MM.1S (cell line): ENCODE results near the gene TRMT10B.

ENCODE experiments used
- DNase-seq: peaks from one replicate; pipeline ENCODE4 v3.0.0-alpha.2; 2015
- H2AFZ ChIP-seq: fragments of 300-600 bp; sonication (generic); 2 replicates; pipeline ENCODE4 v1.6.0; 2016; ENCODE audit warnings: antibody characterized with exemption, low read length
- H3F3A ChIP-seq: fragments of 300-600 bp; sonication (generic); 2 replicates; pipeline ENCODE4 v1.6.1; 2016; ENCODE audit warnings: mild to moderate bottlenecking, antibody characterized with exemption, low read length, moderate library complexity, mixed read lengths; ENCODE audit not compliant: insufficient read depth
- H3K27ac ChIP-seq: fragments of 300-600 bp; sonication (generic); 2 replicates; pipeline ENCODE4 v1.5.1; 2016; ENCODE audit warnings: mild to moderate bottlenecking, low read length
- H3K27me3 ChIP-seq: fragments of 300-600 bp; sonication (generic); replicated peaks from 2 replicates; pipeline ENCODE4 v1.6.0; 2016; ENCODE audit warnings: low read length; ENCODE audit not compliant: insufficient read depth
- H3K36me3 ChIP-seq: fragments of 300-600 bp; sonication (generic); replicated peaks from 2 replicates; pipeline ENCODE4 v1.6.1; 2016; ENCODE audit warnings: mild to moderate bottlenecking, low read length, mixed read lengths; ENCODE audit not compliant: insufficient read depth
- H3K4me1 ChIP-seq: fragments of 300-600 bp; sonication (generic); 2 replicates; pipeline ENCODE4 v1.6.1; 2016; ENCODE audit warnings: low read length, mixed read lengths
- H3K4me2 ChIP-seq: fragments of 300-600 bp; sonication (generic); 2 replicates; pipeline ENCODE4 v1.6.0; 2016; ENCODE audit warnings: low read depth, low read length
- H3K4me3 ChIP-seq: fragments of 300-600 bp; sonication (generic); 2 replicates; pipeline ENCODE4 v1.5.1; 2016; ENCODE audit warnings: low read length, mixed read lengths
- H3K79me2 ChIP-seq: fragments of 300-600 bp; sonication (generic); 2 replicates; pipeline ENCODE4 v1.6.1; 2016; ENCODE audit warnings: mixed run types, low read length, mixed read lengths
- H3K9ac ChIP-seq: fragments of 300-600 bp; sonication (generic); 2 replicates; pipeline ENCODE4 v1.6.1; 2016; ENCODE audit warnings: low read length, mixed read lengths
- H3K9me2 ChIP-seq: fragments of 300-600 bp; sonication (generic); replicated peaks from 2 replicates; pipeline ENCODE4 v1.6.1; 2016; ENCODE audit warnings: mild to moderate bottlenecking, low read length, mixed read lengths; ENCODE audit not compliant: insufficient read depth
- H3K9me3 ChIP-seq: fragments of 300-600 bp; sonication (generic); replicated peaks from 2 replicates; pipeline ENCODE4 v1.6.1; 2016; ENCODE audit warnings: mild to moderate bottlenecking, low read length, mixed read lengths; ENCODE audit not compliant: insufficient read depth
- H4K20me1 ChIP-seq: fragments of 300-600 bp; sonication (generic); 2 replicates; pipeline ENCODE4 v1.6.1; 2016; ENCODE audit warnings: mild to moderate bottlenecking, low read length, moderate library complexity, mixed read lengths; ENCODE audit not compliant: insufficient read depth
- EZH2 ChIP-seq: fragments of 300-600 bp; sonication (generic); optimal IDR thresholded peaks from 2 replicates; pipeline ENCODE3; 2017; ENCODE audit warnings: low read depth, mild to moderate bottlenecking, antibody characterized with exemption, low read length, mixed read lengths
- EZH2phosphoT487 ChIP-seq: fragments of 300-600 bp; sonication (generic); IDR thresholded peaks from 2 replicates; pipeline ENCODE4 v1.6.1; 2018; ENCODE audit warnings: antibody characterized with exemption, low read length
- TF ChIP-seq, protein P1 (sequence below): fragments of 300-600 bp; sonication (generic); IDR thresholded peaks from 2 replicates; pipeline ENCODE4 v1.5.1; 2016; ENCODE audit warnings: antibody characterized with exemption, low read length, mixed read lengths

Gene TRMT10B

DNA sequence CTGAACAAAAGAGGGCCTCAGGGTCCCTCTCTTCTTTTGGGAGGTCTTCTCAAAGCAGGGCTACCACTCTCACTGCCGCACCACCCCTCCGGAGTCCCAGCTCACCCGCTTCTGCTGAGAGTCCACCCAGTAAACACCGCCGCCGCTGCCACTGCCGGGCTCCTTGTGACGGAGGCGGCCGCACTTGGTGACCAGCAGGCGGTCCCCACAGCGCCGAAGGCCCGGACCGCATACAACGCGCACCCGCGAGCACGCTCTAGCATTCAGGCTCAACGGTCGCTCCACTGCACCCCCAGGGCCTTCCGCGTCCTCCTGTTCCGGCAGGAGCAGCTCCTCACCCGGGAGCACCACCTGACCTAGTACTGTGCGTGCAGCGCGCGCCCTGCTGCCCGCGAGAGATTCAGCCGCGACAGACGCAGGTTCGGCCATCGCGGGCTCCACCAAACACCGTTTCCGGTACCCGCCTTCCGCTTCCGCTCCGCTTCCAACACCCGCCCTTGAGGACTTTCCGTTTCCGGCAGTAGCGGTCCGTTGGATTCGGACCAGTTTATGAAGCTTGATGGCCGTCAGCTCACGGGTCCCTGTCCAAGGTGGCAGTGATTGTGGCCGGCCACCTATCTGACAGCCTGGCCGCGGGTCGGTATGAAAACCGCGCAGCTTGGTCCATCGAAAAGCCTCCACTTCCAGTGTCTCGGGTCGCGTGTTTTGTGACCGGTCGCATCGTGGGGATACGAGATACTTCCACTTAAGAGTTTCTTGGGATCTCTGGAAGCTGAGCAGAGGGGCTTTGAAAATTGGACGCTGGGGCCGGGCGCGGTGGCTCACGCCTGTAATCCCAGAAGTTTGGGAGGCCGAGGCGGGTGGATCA is 31.2 kb downstream of the TRMT10B start, which contains the start of gene EXOSC3:
TSS of gene EXOSC3 (minus strand) at position 449 of the 868 bp plus-strand sequence. CDS start at position 429, 20 bp downstream.
- H2AFZ ChIP-seq = peak within 1 kb of the TSS; percentile 99

DNA sequence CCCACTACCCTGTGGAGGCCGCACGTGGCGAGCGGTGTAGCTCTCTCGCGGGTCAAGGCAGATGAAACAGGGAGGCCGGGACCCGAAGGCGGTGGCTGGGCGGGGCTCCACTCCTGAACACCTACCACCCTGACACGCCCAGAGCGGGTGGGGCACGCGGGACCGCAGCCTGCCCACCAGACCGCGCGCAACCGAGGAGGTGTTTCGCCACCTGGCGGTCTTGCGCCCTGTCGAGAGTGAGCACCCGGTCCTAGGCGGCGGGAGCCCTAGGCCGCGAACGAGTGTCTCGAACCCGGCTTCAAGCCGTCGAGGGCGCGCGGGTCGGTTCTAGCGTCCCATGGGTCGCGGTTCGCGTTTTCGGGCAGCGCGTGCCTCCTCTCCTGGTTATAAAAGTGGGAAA is 33.5 kb downstream of the TRMT10B start:
- Histone ChIP-seq H3K79me2 (peaks cover 32% of the 10 kb centered on the region), H3K27me3 (no peaks in the 10 kb centered on the region), H3K36me3 (no peaks in the 10 kb centered on the region; the same call in 1 of the 2 replicates), H3K4me3 (no peak overlapping the region), H3K9me2 (no peaks in the 10 kb centered on the region), H3K4me2 (no peak overlapping the region), H3K9ac (no peak overlapping the region), H3K9me3 (no peaks in the 10 kb centered on the region), H3K4me1 (peaks cover 7% of the 10 kb centered on the region; the same call in 1 of the 2 replicates), H3F3A (0 out of 2 replicates have a peak, but pooled peaks cover 6% of the 10 kb centered on the region), H4K20me1 (no peaks in the 10 kb centered on the region), H2AFZ (no peak overlapping the region), H3K27ac (no peak overlapping the region)
- no peak for TF ChIP-seq EZH2phosphoT487
- TF ChIP-seq EZH2 = no peak
- TF ChIP-seq, protein P1, sequence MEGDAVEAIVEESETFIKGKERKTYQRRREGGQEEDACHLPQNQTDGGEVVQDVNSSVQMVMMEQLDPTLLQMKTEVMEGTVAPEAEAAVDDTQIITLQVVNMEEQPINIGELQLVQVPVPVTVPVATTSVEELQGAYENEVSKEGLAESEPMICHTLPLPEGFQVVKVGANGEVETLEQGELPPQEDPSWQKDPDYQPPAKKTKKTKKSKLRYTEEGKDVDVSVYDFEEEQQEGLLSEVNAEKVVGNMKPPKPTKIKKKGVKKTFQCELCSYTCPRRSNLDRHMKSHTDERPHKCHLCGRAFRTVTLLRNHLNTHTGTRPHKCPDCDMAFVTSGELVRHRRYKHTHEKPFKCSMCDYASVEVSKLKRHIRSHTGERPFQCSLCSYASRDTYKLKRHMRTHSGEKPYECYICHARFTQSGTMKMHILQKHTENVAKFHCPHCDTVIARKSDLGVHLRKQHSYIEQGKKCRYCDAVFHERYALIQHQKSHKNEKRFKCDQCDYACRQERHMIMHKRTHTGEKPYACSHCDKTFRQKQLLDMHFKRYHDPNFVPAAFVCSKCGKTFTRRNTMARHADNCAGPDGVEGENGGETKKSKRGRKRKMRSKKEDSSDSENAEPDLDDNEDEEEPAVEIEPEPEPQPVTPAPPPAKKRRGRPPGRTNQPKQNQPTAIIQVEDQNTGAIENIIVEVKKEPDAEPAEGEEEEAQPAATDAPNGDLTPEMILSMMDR = no peak
- DNase-seq = no peak

More for the DNA sequence above, 31.2 kb downstream of the TRMT10B start, which contains the start of gene EXOSC3:
- Histone ChIP-seq H3K9me2 (no peaks in the 10 kb centered on the region), H3K9ac (peak within 1 kb of the TSS; percentile 68), H3K4me3 (peak within 1 kb of the TSS; percentile 99), H3K79me2 (peaks cover 51% of the 10 kb centered on the region), H3F3A (0 out of 2 replicates have a peak, but pooled peaks cover 6% of the 10 kb centered on the region), H3K36me3 (peaks cover 15% of the 10 kb centered on the region), H3K4me2 (peak within 1 kb of the TSS; percentile 81), H4K20me1 (no peaks in the 10 kb centered on the region), H3K27ac (peak within 1 kb of the TSS; percentile 64; the same call in 1 of the 2 replicates), H3K9me3 (no peaks in the 10 kb centered on the region), H3K4me1 (peaks cover 7% of the 10 kb centered on the region; the same call in 1 of the 2 replicates), H3K27me3 (no peaks in the 10 kb centered on the region)
- TF ChIP-seq EZH2phosphoT487 (no peak), EZH2 (no peak)
- TF ChIP-seq, protein P1 = no peak; the same call in 1 of the 2 replicates
- peak; percentile 94 for DNase-seq

DNA sequence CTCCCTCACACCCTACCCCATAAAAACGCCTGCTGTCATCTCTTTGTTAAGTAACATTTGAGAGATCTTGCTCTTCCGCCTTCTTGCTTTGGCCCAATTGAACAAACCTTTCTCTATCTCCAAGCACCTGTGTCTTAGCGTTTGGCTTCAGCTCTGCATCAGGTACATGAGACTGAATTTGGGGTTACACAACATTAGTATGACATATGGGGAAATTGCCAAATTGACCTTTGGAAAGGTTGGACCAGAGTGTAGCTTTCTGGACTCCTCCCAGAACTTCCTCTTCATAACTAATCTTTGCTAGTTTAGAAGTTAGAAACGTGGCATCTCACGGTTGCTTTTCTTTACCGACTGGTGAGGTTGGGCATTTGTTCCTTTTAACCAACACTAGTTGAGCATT is 34.7 kb downstream of the TRMT10B start:
- Histone ChIP-seq H2AFZ (no peak overlapping the region), H3K27ac (no peak overlapping the region), H3K9ac (no peak overlapping the region)

More for the DNA sequence above, 34.7 kb downstream of the TRMT10B start:
- Histone ChIP-seq H3K79me2 (peaks cover 19% of the 10 kb centered on the region), H3K4me3 (no peak overlapping the region), H3K9me2 (no peaks in the 10 kb centered on the region), H3F3A (0 out of 2 replicates have a peak, but pooled peaks cover 6% of the 10 kb centered on the region), H3K27me3 (no peaks in the 10 kb centered on the region), H4K20me1 (no peaks in the 10 kb centered on the region), H3K4me1 (peaks cover 1% of the 10 kb centered on the region; the same call in 1 of the 2 replicates), H3K36me3 (no peaks in the 10 kb centered on the region), H3K4me2 (no peak overlapping the region), H3K9me3 (no peaks in the 10 kb centered on the region)
- TF ChIP-seq EZH2phosphoT487 = no peak
- TF ChIP-seq, protein P1 = no peak
- no peak for TF ChIP-seq EZH2
- DNase-seq = no peak
